Fibroblast of lung (primary cell): ENCODE measurements around the gene CHST11.

ENCODE experiments used
- EZH2 ChIP-seq: IDR thresholded peaks from 2 replicates; pipeline ENCODE4 v1.5.1; 2012; ENCODE audit warnings: low read length, control low read depth, mild to moderate bottlenecking; ENCODE audit errors: missing control alignments
- TF ChIP-seq, protein P1 (sequence below), 2 donors: IDR thresholded peaks in 1 of 2; conservative IDR thresholded peaks in 1 of 2; 1 replicate in 1 of 2; 2 replicates in 1 of 2; pipeline ENCODE4 v1.5.1; 2011 to 2012; ENCODE audit warnings: low read length in 2 of 2, control low read depth in 1 of 2, inconsistent platforms in 1 of 2, low read depth in 1 of 2, mild to moderate bottlenecking in 1 of 2

DNA sequence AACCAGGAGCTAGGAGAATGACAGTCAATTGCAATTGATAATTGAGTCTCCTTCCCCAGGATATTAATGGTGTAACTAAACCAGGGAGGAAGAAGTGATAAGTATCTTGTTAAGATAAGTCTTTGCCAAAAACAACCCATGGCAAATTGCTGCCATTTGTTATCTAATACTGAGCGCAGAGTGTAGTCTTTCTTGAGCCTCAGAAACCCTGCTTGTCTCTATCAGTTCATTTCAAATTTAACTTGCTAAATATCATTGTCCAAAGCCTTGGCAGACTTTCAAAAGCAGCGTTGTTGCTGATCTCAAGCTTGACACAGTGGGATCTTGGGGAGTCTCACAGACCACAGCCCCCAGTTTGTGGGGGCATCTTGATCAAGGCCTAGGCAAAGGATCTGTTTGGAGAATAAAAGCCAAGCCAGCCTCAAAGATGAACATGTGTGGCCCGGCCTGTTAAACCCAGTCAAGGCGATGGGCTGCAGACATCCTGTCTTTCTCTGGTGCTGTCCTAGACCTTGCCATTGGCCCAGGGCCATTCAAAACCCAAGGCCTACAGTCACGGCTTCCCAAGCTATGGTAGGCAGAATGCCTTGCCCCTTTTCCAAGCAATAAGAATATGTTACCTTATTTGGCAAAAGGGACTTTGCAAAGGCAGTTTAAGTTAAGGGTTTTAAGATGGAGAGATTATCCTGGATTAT, 164.2 kb downstream of the CHST11 start:
- TF ChIP-seq, protein P1, sequence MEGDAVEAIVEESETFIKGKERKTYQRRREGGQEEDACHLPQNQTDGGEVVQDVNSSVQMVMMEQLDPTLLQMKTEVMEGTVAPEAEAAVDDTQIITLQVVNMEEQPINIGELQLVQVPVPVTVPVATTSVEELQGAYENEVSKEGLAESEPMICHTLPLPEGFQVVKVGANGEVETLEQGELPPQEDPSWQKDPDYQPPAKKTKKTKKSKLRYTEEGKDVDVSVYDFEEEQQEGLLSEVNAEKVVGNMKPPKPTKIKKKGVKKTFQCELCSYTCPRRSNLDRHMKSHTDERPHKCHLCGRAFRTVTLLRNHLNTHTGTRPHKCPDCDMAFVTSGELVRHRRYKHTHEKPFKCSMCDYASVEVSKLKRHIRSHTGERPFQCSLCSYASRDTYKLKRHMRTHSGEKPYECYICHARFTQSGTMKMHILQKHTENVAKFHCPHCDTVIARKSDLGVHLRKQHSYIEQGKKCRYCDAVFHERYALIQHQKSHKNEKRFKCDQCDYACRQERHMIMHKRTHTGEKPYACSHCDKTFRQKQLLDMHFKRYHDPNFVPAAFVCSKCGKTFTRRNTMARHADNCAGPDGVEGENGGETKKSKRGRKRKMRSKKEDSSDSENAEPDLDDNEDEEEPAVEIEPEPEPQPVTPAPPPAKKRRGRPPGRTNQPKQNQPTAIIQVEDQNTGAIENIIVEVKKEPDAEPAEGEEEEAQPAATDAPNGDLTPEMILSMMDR (conservative IDR thresholded peaks at IDR 0.05 in 1 of 2, IDR thresholded peaks at IDR 0.05 in 1 of 2; ENCODE audit: low read depth in 1 of 2, low read length in 2 of 2): no peak
- no peak for TF ChIP-seq EZH2
